ENCODE results near the gene CUTA. TPM values are rescaled to one million over a fixed set of nuclear protein-coding genes. Genes with fewer than 3 reads are reported as not detected.

The CUTA gene
- total RNA-seq, 4 donors from 2014 or later: 109 to 136 (median 123) TPM

DNA sequence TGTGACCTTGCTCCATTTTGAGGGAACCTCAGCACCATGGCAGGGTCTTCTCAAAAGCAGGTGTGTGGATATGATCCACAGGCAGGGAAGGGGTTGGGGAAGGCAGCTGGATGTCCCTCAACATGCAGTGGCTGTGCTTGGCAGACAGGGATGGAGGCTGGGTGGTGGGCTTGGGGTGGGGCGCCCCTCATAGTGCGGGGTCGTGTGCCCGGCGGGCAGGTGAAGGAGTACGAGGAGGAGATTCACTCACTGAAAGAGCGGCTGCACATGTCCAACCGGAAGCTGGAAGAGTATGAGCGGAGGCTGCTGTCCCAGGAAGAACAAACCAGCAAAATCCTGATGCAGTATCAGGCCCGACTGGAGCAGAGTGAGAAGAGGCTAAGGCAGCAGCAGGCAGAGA, 28.4 kb upstream of the CUTA start:
- no peaks in the 10 kb centered on the region for H3K9me3 ChIP-seq
- no peak overlapping the region for H3K27ac ChIP-seq (replicated peaks in 1 of 4)
- no peak for DNase-seq (ENCODE audit: extremely low spot score)
- TF ChIP-seq POLR2AphosphoS5 (IDR thresholded peaks at IDR 0.05) (no peak), POLR2A (IDR thresholded peaks at IDR 0.05; ENCODE audit: low read depth) (no peak), EP300 (IDR thresholded peaks at IDR 0.05) (no peak)
- TF ChIP-seq, protein P1, sequence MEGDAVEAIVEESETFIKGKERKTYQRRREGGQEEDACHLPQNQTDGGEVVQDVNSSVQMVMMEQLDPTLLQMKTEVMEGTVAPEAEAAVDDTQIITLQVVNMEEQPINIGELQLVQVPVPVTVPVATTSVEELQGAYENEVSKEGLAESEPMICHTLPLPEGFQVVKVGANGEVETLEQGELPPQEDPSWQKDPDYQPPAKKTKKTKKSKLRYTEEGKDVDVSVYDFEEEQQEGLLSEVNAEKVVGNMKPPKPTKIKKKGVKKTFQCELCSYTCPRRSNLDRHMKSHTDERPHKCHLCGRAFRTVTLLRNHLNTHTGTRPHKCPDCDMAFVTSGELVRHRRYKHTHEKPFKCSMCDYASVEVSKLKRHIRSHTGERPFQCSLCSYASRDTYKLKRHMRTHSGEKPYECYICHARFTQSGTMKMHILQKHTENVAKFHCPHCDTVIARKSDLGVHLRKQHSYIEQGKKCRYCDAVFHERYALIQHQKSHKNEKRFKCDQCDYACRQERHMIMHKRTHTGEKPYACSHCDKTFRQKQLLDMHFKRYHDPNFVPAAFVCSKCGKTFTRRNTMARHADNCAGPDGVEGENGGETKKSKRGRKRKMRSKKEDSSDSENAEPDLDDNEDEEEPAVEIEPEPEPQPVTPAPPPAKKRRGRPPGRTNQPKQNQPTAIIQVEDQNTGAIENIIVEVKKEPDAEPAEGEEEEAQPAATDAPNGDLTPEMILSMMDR (IDR thresholded peaks at IDR 0.05): no peak
- H3K36me3 ChIP-seq: peaks cover 16 to 84% (median 54%) of the 10 kb centered on the region in 4 donors
- intact Hi-C loops (cut with DNase I): no loop called here
- H3K27me3 ChIP-seq: no peaks in the 10 kb centered on the region
- no peaks in the 10 kb centered on the region for H3K4me1 ChIP-seq
- no peak overlapping the region for H3K4me3 ChIP-seq
- WGBS: 92% methylated on average over 10 of the region's 10 CpGs

DNA sequence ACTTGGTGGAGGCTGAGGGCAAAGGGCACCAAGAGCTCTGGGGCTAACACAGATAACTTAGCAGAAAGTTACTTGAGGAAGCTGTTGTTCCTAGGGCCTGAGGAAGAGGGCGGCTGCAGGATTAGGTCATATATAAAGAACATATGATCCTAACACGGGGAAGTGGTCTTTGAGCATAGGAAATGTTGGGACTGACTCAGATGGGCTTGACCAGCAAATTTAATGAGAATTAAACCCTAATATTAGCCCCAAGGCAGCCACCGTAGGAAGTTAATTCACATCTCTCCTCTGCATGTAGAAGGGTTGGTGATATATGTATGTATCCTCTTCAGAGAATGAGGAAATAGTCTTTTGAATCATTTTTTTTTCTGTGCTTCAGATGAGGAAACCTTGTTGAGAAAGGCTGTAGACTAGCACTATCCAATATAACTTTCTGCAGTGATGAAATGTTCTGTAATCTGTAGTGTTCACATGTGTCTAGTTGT, 27.3 kb upstream of the CUTA start:
- H3K4me1 ChIP-seq: no peaks in the 10 kb centered on the region
- H3K36me3 ChIP-seq: peaks cover 18 to 96% (median 59%) of the 10 kb centered on the region in 4 donors
- DNase-seq (ENCODE audit: extremely low spot score): no peak
- no peaks in the 10 kb centered on the region for H3K9me3 ChIP-seq
- no peak overlapping the region for H3K27ac ChIP-seq (replicated peaks in 1 of 4)
- no peak overlapping the region for H3K4me3 ChIP-seq
- WGBS: 72% methylated on average over 3 of the region's 3 CpGs
- TF ChIP-seq POLR2AphosphoS5 (IDR thresholded peaks at IDR 0.05): no peak
- TF ChIP-seq, protein P1 (IDR thresholded peaks at IDR 0.05): no peak
- no peak for TF ChIP-seq POLR2A (IDR thresholded peaks at IDR 0.05; ENCODE audit: low read depth)
- TF ChIP-seq EP300 (IDR thresholded peaks at IDR 0.05): no peak
- intact Hi-C loops (cut with DNase I): no loop called here
- H3K27me3 ChIP-seq: no peaks in the 10 kb centered on the region

DNA sequence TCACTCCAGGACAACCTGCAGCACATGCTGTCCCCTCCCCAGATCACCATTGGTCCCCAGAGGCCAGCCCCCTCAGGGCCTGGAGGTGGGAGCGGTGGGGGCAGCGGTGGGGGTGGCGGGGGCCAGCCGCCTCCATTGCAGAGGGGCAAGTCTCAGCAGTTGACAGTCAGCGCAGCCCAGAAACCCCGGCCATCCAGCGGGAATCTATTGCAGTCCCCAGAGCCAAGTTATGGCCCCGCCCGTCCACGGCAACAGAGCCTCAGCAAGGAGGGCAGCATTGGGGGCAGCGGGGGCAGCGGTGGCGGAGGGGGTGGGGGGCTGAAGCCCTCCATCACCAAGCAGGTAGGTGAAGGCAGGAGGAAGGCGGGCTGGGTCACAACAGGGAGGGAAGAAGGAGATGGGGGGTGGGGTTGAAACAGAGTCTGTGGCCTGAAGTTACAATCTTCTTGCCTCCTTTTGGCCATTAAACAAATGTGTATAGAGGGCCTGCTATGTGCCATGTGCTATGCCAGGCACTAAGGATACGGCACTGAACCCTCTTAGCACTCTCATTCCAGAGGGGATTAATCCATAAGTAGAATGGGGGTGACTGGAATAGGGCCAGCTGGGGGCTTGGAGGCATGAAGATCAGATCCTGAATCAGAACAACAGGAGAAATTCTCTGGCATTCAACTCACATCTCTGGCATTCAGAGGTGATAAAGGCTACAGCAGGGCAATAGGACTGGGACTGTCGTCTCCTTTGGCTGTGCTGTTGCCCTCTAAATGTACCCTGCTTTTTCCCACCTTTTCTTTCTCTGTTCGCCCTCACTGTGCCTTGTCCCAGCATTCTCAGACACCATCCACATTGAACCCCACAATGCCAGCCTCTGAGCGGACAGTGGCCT, 26.0 kb upstream of the CUTA start:
- H3K27ac ChIP-seq (replicated peaks in 1 of 4): no peak overlapping the region
- WGBS: 89% methylated on average over 14 of the region's 18 CpGs
- H3K4me1 ChIP-seq: no peaks in the 10 kb centered on the region
- intact Hi-C loops (cut with DNase I): no loop called here
- TF ChIP-seq EP300 (IDR thresholded peaks at IDR 0.05) (no peak), POLR2A (IDR thresholded peaks at IDR 0.05; ENCODE audit: low read depth) (no peak), POLR2AphosphoS5 (IDR thresholded peaks at IDR 0.05) (no peak)
- TF ChIP-seq, protein P1 (IDR thresholded peaks at IDR 0.05): no peak
- no peak overlapping the region for H3K4me3 ChIP-seq
- H3K36me3 ChIP-seq: peaks cover 18 to 98% (median 64%) of the 10 kb centered on the region in 4 donors
- H3K9me3 ChIP-seq: no peaks in the 10 kb centered on the region
- H3K27me3 ChIP-seq: no peaks in the 10 kb centered on the region
- no peak for DNase-seq (ENCODE audit: extremely low spot score)

DNA sequence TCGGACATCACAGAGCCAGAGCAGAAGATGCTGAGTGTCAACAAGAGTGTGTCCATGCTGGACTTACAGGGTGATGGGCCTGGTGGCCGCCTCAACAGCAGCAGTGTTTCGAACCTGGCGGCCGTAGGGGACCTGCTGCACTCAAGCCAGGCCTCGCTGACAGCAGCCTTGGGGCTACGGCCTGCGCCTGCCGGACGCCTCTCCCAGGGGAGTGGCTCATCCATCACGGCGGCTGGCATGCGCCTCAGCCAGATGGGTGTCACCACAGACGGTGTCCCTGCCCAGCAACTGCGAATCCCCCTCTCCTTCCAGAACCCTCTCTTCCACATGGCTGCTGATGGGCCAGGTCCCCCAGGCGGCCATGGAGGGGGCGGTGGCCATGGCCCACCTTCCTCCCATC, 25.1 kb upstream of the CUTA start:
- no peak for TF ChIP-seq POLR2A (IDR thresholded peaks at IDR 0.05; ENCODE audit: low read depth)
- TF ChIP-seq EP300 (IDR thresholded peaks at IDR 0.05): no peak
- TF ChIP-seq, protein P1 (IDR thresholded peaks at IDR 0.05): no peak
- no peak for TF ChIP-seq POLR2AphosphoS5 (IDR thresholded peaks at IDR 0.05)
- intact Hi-C loops (cut with DNase I): no loop called here
- H3K9me3 ChIP-seq: no peaks in the 10 kb centered on the region
- H3K27ac ChIP-seq (replicated peaks in 1 of 4): no peak overlapping the region
- H3K4me1 ChIP-seq: no peaks in the 10 kb centered on the region
- no peak for DNase-seq (ENCODE audit: extremely low spot score)
- WGBS: 96% methylated on average over 15 of the region's 17 CpGs
- no peaks in the 10 kb centered on the region for H3K27me3 ChIP-seq
- H3K36me3 ChIP-seq: peaks cover 22 to 98% (median 64%) of the 10 kb centered on the region in 4 donors
- no peak overlapping the region for H3K4me3 ChIP-seq

Measured in esophagus muscularis mucosa (tissue), 4 donors.